ENCODE results near the gene DEDD2. TPM values are rescaled to one million over a fixed set of nuclear protein-coding genes. Genes with fewer than 3 reads are reported as not detected.

The DEDD2 gene
- total RNA-seq, 1 experiment from 2014 or later, result 32.7 TPM

- intact Hi-C loops (cut with micrococcal nuclease), result no loop called here
- no peak for DNase-seq (ENCODE audit: low read depth, low spot score)
- Histone ChIP-seq H3K9ac (ENCODE audit: low read length) (no peak overlapping the region), H3K4me2 (ENCODE audit: low read length) (peak overlapping the region; percentile 70), H2AFZ (ENCODE audit: low read depth, low read length, poor library complexity, severe bottlenecking) (no peak overlapping the region), H3K9me2 (ENCODE audit: insufficient read depth) (no peaks in the 10 kb centered on the region), H3K79me2 (ENCODE audit: insufficient read depth, low read length) (no peaks in the 10 kb centered on the region), H3K36me3 (ENCODE audit: control insufficient read depth in 1 of 2, insufficient read depth in 2 of 2, low read length in 2 of 2) (no peaks in the 10 kb centered on the region), H3K4me3 (replicated peaks in 1 of 2; ENCODE audit: low read depth in 1 of 2, low read length in 2 of 2) (peak overlapping the region; percentile 11 to 37; a peak in 3 of 4 replicates), H3K27me3 (ENCODE audit: insufficient read depth, low read length) (peaks cover 55% of the 10 kb centered on the region), H4K20me1 (ENCODE audit: insufficient read depth) (no peaks in the 10 kb centered on the region), H3K4me1 (ENCODE audit: control insufficient read depth in 1 of 2, insufficient read depth in 2 of 2, low read length in 2 of 2) (peaks cover 0 to 4% of the 10 kb centered on the region in 2 experiments; a peak in 2 of 4 replicates), H3K9me3 (ENCODE audit: control insufficient read depth in 1 of 2, insufficient read depth in 1 of 2, low read depth in 1 of 2, low read length in 2 of 2) (no peaks in the 10 kb centered on the region), H3K27ac (ENCODE audit: low read depth, low read length) (no peak overlapping the region)
- no peak for TF ChIP-seq SIN3A (IDR thresholded peaks at IDR 0.05; ENCODE audit: low read depth)
- TF ChIP-seq ZBTB33 (IDR thresholded peaks at IDR 0.05; ENCODE audit: extremely low read depth, insufficient replicate concordance, low read length), result no peak
- TF ChIP-seq TCF7L2 (IDR thresholded peaks at IDR 0.05; ENCODE audit: borderline replicate concordance, extremely low read depth, insufficient read depth, insufficient read length), result no peak
- TF ChIP-seq EGR1 (IDR thresholded peaks at IDR 0.05; ENCODE audit: low read depth), result no peak
- no peak for TF ChIP-seq ZNF274 (IDR thresholded peaks at IDR 0.05; ENCODE audit: low read depth, low read length)
- no peak for TF ChIP-seq CBX3 (IDR thresholded peaks at IDR 0.05; ENCODE audit: low read depth)
- TF ChIP-seq ZFX (IDR thresholded peaks at IDR 0.05), result no peak
- TF ChIP-seq ATF3 (IDR thresholded peaks at IDR 0.05), result no peak
- no peak for TF ChIP-seq CEBPB (IDR thresholded peaks at IDR 0.05; ENCODE audit: low read depth)
- TF ChIP-seq YY1 (IDR thresholded peaks at IDR 0.05; ENCODE audit: extremely low read depth, insufficient replicate concordance, low read depth, low read length), result no peak
- no peak for TF ChIP-seq FOSL1 (IDR thresholded peaks at IDR 0.05; ENCODE audit: low read depth)
- ChIA-PET CTCF (interaction anchor here (0.9 to 1.6 kb wide), 5 partner anchors 8 to 63 kb away, joined by 3 to 5 read pairs (median 3); partner anchors contain the start of gene POU2F2), POLR2A (interaction anchor here (0.5 to 1.0 kb wide), 2 partner anchors 66 to 80 kb away, joined by 3 to 8 read pairs; no protein-coding TSS in a partner anchor), RAD21 (ENCODE audit: low non-redundant PET in 1 of 2, low total read pairs in 2 of 2, uncharacterized antibody in 2 of 2, unreplicated experiment in 2 of 2) (interaction anchor here in 1 of 2 experiments (0.6 kb wide), 1 partner anchor 103 kb away, joined by 3 read pairs; no protein-coding TSS in a partner anchor)
- no TSS peak for BruUV-seq (replicated peaks)
- peak; percentile 63 for ATAC-seq
Observed at GRCh38 chr19:42176649-42176989, 40.9 kb downstream of the DEDD2 start.
